NCI-H1930 (cell line): Measurements from ENCODE around the gene DNAAF5.
"Not testable (repeated sequence)": the region's sequence is repeated elsewhere in the genome, so short reads cannot be mapped to it uniquely, and the experiment has no call there.

ENCODE experiments used
- DNase-seq, 2 experiments: peaks; one replicate each; lab custom pipeline; 2025; lab: John Stamatoyannopoulos, UW

Gene DNAAF5

DNA sequence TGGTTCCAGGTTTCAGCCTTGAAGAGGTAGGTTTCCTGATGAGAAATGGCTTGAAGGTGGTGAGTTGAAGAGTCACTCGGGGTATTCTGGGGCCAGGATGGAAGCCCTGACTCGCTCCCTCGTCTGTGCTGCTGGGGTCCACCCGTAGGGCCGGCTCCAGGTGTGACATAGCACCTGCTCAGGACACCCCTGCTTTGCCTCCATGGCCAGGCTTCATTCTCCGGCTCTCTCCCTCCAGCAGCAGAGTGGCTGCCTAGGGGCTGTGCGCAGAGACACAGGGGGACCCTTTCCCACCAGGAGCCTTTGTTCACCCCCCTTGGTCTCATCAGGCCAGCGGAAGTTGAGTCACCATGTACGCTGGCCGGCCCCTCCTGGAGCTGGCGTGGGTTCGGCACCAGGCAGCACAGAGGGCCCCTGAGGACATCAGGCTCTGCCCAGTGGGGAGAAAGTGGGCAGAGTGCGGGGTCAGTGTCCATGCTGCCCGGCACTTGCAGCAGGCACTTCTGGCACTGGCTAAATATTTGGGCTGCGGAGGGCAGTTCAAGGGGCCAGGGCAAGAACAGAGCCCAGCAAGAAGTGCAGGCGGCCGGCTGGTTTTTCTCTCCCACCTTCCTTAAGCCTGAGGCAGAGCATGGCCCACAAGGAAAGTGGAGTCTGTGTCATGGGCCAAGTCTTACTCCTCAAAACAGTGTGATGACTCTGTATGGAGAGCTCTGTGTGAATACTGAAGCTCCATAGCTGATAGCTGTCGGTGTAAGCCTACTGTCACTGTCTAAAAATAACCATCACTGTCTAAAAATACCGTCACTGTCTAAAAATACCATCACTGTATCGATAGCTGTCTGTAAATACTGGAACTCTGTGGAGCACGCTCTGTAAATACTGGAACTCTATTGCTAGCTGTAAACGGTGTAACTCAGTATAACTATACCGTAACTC lies 4.3 kb downstream of the DNAAF5 start:
- DNase-seq, result no peak

DNA sequence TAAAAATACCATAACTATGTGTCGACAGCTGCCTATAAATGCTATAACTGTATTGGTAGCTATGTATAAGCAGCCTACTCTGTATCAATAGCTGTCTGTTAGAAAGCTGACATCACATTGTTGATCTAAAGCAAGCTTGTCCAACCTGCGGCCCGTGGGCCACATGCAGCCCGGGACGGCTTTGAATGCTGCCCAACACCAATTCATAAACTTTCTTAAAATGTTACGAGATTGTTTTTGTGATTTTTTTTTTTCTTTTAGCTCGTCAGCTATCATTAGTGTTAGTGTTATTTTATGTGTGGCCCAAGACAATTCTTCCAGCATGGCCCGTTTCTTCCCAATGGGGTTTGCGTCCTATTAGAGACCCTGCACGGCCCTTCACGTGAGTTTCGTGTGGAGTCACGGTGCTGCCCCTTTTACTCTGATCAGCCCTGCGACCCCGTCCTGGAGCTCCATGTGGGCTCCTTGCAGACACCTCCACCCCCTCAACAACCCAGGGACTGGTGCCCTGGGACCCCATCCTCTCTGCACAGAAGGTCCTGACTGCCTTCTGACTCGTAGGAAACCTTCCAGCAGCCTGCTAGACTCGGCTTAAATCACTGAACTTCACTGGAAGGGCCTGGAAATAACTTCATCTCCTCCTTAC lies 5.1 kb downstream of the DNAAF5 start:
- no peak for DNase-seq

DNA sequence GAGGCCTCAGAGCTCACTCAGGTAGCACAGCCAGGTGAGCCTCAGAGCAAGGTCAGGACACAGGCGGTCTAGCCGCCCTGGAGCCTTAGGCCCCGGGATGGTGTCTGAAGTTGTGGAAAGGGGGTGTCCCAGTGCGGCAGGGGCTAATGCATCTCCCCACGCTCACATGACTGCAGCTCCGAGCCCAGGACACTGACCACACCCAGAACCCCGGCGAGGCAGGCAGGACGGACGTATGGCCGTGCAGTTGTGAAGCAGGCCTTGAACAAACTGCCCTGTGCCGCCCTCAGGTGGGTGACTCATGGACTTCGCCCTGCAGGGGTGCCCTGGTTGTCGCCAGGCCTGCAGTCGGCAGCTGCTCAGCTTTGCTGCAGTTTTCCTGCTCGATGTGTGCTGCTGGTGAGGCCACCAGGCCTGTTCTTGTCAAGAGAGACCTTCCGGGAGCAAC lies 5.6 kb downstream of the DNAAF5 start:
- DNase-seq, result no peak

DNA sequence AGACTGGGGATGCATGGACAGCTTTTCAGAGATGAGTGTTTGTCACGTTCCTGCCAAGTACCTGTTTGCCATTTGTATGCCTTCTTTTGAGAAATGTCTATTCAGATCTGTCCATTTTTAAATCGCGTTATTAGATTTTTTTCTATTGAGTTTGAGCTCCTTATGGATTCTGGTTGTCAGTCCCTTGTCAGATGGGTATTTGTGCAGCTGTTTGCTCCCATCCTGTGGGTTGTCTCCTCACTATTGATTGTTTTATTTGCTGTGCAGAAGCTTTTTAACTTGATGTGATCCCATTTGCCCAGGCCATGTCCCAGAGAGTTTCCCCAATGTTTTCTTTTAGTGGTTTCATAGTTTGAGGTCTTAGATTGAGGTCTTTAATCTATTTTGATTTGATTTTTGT lies 6.1 kb downstream of the DNAAF5 start:
- no peak for DNase-seq

DNA sequence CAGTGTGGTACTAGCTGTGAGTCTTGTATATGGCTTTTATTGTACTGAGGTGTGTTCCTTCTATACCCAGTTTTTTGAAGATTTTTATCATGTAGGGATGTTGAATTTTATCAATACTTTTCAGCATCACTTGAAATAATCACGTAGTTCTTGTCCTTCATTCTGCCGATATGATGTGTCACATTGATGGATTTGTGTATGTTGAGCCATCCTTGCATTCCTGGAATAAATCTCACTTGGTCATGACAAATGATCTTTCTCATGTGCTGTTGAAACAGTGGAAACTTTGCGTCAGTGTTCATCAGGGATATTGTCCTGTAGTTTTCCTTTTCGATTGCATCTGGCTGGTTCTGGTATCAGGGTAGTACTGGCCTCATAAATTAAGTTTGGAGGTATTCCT lies 7.7 kb downstream of the DNAAF5 start:
- DNase-seq, result no peak

DNA sequence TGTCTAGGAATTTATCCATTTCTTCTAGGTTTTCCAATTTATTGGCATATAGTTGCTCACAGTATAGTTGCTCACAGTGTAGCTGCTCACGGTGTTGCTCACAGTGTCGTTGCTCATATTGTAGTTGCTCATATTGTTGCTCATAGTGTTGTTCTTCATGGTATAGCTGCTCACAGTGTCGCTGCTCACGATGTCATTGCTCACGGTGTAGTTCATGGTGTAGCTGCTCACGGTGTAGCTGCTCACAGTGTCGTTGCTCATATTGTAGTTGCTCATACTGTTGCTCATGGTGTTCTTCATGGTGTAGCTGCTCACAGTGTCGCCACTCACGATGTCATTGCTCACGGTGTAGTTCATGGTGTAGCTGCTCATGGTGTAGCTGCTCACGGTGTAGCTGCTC lies 8.3 kb downstream of the DNAAF5 start:
- no peak for DNase-seq

DNA sequence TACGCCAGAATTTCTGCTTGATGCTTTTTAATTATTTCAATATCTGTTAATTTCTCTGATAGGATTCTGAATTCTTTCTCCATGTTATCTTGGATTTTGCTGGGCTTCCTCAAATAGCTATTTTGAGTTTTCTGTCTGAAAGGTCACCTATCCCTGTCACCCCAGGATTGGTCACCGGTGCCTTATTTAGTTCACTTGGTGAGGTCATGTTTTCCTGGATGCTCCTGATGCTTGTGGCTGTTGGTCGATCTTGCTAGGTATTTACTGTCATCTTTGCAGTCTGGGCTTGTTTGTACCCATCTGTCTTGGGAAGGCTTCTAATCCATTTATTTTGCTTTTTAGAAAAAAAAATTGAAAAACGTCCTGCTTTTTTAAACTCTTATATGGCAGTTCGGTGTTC lies 11.7 kb downstream of the DNAAF5 start:
- no peak for DNase-seq

DNA sequence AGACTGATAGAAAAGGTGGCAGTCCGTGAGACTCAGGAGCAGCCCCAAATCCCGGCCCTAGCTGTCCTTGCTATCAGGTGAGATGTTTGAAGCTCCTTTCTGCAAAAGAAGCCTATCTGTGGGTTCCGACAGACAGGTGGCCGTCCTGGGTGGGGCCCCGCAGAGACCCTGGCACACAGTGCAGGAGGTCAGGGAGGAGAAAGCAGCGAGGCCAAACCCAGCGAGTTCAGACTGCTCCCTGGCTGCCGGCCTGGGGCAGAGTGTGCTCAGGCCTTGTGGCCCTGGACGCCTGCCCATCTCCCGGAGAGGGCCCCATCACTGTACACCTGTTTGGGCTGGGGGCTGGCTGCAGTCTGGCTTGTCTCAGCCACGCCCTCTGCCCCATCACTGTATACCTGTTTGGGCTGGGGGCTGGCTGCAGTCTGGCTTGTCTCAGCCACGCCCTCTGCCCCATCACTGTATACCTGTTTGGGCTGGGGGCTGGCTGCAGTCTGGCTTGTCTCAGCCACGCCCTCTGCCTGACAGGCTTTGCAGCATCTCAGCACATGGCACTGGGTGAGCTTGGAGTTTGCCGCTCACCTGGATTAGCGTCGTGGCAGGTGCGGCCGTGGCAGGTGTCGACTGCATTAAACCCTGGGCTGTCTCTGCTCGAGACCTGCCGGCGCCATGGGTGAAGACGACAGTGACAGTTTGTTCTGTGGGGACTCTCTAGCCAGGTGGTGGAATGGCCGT lies 12.4 kb downstream of the DNAAF5 start:
- no peak for DNase-seq

DNA sequence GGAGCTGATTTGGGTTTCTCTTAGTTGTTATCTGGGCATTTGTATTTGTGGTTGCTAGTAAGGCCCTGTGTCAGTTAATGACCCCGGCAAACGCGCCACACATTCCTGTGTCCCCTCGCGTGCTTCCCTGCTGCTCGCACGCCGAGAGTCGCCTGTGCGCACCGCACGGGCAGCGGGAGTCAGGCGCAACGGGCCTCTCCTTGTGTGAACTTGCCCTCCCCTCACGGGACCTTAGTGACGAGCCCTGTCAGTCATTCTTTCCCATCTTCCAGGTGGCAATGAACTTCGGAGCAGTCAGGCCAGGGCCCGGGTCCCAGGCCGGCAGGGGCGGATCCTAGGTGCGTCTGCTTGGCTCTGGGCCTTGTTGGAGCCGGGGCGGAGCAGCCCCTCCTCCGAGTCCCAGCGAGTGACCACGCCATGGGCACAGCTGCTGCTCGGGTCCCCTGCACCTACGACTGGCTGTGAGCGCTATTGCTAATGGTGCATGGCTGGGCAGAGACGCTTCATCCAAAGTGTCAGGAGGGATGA lies 13.0 kb downstream of the DNAAF5 start:
- no peak for DNase-seq

DNA sequence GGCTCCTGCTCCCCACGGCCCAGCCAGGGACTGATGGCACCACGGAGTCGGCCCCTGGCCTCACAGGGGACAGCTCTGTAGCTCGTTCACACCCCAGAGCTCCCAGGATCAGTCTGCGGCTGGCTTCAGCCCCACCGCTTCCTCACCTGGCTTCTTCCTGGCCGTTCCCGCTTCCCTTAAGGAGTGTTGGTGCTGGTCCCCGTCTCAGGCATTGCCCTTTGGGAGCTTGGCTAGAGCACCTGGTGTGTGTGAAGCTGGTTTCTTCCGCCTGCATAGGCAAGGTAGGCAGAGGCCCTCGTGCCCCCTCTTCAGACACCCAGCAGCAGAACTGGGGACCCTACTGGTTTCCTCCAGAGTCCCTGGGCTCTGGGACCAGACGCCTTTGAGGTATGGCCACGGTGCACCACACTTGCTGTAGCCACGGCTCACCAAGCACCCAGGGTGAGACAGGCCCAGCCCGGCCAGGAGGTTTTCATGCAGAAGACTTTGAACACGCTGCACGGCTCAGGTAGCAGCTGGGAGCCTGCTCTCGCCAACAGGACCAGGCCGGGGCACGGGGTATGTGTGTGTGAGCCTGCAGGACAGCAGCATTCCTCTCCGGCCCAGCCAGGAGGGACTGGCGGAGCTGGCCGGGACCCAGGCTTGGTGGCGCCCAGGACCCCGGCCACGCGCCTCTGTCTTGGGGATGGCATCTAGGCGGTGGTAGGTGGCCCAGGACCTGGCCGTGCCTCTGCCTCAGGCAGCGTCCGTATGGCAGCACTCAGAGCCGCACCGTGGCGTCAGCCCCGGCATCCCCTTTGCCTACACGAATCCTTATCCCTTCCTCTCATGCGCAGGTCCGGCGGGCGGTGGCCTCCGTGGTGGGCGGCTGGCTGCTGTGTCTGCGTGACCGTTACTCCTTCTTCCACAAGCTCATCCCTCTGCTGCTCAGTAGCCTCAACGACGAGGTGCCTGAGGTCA lies 13.8 kb downstream of the DNAAF5 start:
- no peak for DNase-seq

DNA sequence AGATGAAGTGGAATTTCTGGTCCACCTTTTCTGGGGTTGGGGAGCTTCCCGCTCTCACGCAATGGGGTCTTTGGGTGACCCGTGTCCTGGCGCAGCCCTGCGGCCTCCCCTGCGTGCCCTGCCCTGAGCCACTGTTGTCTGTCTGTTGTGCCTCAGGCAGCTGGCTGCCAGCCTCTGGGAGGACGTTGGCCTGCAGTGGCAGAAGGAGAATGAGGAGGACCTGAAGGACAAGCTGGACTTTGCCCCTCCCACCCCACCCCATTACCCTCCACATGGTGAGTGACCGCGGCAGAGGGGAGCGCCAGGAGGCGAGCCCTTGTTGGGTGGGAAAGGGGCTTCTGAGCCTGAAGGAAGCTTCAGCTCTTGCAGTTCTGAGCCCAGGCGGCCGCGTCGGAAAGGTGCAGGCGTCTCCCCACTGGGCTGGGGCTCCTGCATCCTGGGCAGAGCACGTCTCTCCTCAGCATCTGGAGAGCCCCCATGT lies 14.7 kb downstream of the DNAAF5 start:
- DNase-seq, result no peak

DNA sequence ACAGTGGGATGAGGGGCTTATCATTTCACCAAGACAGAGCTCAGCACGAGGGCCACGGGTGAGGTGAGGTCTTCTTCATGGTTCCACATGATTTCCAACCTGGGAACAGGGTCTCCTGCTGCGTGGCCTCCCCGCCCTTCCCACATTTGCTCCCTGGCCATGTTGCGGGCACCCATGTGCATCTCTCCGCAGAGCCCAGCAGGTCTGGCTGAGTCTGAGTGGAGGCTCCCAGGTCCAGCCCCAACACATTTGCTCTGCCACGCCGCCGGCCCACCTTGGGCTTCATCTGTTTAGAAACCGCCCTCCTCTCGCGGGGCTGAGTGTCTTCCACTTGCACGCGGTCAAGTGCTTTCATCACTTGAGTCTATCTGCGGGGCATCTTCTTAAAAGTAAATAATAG lies 15.4 kb downstream of the DNAAF5 start:
- DNase-seq, result no peak

DNA sequence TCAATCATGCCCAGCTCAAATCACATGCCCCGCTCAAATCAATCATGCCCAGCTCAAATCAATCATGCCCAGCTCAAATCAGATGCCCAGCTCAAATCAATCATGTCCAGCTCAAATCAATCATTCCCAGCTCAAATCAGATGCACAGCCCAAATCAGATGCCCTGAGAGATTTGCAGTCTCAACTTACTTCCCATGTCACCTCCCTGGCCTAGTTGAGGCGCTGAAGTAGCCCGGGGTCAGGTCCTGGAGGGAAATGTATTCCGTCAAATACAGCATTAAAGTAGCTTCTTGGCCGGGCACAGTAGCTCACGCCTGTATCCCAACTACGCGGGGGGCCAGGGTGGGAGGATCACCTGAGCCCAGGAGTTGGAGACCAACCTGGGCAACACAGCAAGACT lies 16.3 kb downstream of the DNAAF5 start:
- DNase-seq, result no peak

DNA sequence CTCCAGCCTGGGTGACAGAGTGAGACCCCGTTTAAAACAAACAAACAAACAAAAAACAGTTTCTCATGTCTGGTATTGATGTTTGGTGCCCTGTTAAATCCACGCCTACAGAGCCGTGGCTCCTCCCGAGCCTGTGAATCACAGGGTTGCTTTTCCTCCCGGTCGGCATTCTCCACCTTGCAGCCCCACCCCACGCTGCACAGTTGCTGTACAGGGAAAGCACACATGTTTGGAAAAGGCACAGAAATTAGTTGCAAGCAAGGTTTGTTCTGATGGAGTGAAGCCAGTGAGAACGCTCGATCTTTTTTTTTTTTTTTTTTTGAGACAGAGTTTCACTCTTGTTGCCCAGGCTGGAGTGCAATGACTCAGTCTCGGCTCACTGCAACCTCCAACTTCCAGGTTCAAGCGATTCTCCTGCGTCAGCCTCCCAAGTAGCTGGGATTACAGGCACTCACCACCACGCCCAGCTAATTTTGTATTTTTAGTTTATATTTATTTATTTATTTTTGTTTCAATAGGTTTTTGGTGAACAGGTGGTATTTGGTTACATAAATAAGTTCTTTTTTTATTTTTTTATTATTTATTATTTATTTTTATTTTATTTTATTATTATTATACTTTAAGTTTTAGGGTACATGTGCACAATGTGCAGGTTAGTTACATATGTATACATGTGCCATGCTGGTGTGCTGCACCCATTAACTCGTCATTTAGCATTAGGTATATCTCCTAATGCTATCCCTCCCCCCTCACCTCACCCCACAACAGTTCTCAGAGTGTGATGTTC lies 17.0 kb downstream of the DNAAF5 start:
- not testable (repeated sequence) for DNase-seq

DNA sequence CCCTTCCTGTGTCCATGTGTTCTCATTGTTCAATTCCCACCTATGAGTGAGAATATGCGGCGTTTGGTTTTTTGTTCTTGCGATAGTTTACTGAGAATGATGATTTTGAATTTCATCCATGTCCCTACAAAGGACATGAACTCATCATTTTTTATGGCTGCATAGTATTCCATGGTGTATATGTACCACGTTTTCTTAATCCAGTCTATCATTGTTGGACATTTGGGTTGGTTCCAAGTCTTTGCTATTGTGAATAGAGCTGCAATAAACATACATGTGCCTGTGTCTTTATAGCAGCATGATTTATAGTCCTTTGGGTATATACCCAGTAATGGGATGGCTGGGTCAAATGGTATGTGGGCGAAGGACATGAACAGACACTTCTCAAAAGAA lies 17.6 kb downstream of the DNAAF5 start:
- DNase-seq, result not testable (repeated sequence)

DNA sequence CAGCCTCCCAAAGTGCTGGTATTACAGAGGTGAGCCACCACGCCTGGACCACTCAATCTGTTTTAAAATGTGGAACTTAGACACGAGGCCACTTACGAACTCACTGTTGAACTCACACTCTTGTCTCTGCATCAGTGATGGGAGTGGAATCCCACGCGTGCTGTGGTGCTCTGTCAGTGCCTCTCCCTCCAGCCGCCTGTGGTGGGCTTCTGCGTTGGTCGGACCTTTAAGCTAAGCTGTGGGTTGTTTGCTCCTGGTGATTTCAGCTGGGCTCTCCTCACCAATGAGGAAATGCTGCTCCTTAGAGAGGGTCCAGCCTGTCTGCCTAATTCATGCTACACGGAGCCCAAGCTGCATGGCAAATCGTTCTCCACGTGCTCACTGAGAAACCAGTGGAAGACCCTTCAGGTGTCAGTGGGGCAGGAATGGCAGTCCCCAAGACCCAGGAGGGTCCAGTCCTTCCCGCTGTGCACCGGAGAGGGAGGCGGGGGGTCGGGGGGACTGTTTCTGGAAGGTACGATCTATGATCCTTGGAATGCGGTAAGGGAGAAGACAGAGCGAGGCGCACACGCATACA lies 18.4 kb downstream of the DNAAF5 start:
- DNase-seq, result no peak

DNA sequence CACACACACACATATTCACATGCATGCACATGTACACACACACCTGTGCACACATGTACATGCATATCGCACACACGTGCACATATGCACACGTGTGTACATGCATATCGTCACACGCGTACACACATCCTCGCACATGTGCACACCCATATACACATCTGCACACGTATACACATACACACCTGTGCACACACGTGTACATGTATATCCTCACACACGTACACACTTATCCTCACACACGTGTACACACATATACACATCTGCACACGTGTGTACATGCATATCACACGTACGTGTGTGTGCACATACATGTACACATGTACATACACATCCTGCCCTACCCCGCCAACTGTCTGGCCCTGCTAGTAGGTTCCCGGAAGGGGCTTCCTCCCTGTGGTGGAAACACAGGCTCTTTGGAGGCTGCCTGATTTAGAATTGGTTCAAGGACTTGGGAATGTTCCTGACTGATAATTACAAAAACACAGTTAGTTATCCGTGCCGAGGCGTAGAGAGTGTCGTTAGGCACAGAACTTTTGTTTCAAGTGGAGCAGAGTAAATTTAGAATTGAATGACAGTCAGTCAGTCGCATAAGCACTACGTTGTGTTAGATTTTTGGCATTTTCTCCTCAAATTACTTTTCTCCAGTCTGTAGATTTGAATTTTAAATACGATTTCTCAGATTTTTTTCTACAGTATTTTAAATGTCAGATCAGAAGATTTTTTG lies 19.1 kb downstream of the DNAAF5 start:
- no peak for DNase-seq

DNA sequence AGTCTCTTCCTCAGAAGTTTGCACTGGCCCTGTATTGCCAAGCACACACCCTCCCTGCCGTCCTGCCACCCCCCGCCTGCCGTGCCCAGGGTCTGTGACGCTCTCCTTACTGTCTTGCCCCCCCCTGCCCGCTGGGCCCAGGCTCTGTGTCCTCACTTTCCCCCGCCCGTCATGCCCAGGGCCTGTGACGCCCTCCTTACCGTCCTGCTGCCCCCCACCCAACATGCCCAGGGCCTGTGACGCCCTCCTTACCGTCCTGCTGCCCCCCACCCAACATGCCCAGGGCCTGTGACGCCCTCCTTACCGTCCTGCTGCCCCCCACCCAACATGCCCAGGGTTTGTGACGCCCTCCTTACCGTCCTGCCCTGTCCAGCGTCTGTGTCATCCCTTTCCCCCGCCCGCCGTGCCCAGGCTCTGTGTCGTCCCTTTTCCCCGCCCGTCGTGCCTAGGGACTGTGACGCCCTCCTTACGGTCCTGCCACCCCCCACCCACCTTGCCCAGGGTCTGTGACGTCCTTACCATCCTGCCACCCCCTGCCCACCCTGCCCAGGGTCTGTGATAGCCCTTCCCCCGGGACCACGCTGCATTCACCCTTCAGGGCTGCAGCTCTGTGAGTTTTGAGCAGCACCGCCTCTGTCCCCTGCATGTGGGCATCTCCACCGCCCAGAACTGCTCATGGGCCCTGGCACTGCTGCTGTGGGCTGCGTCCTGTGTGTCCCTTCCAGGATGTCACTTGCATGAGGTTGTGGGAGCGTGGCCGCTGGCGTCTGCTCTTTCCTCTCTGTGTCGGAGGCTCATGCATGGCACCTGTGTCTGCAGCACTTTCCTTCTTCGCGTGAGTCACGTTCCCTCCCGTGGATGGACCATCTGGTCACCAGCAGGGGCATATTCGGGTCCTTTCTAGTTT lies 19.9 kb downstream of the DNAAF5 start:
- no peak for DNase-seq
